NCI-H2196 (cell line): Measurements from ENCODE around the gene SFXN5.
"Not testable (repeated sequence)": the region's sequence is repeated elsewhere in the genome, so short reads cannot be mapped to it uniquely, and the experiment has no call there.

ENCODE experiments used
- DNase-seq: peaks from one replicate; lab custom pipeline; 2025; ENCODE audit not compliant: unreplicated experiment; lab: John Stamatoyannopoulos, UW

The SFXN5 gene, protein sequence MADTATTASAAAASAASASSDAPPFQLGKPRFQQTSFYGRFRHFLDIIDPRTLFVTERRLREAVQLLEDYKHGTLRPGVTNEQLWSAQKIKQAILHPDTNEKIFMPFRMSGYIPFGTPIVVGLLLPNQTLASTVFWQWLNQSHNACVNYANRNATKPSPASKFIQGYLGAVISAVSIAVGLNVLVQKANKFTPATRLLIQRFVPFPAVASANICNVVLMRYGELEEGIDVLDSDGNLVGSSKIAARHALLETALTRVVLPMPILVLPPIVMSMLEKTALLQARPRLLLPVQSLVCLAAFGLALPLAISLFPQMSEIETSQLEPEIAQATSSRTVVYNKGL

DNA sequence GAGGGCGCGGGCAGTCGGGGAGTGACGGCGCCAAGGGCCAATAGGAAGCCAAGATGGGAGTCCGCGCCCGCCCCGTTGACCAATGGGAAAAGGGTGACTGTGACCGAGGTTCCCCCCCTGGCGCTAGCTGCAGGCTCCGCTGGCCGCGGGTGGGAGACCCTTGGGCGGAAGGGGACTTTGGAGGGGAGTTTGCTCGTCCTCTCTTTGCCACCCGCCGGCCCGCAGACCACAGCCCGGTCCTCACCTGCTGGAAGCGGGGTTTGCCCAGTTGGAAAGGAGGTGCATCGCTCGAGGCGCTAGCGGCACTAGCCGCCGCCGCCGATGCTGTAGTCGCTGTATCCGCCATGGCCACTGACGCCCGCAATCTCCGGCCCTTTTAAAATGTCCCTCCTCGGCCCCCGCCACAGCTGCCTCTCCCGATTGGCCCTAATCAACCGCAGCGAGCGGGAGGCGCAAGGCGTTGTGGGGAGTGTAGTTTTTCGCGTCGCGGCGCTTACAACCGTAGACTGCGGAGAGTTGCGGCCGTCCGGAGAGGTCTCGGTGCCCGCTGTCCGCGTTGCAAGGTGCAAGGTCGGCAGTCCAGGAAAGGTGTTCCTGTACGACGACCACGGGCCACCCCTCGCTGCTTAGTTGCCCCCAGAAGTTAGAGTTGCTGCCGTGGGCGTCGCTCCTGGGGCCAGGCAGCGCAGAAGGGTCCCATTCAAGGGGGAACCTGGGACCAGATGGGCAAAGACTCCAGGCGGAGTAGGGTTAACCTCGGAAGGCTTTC is at the start of gene SFXN5:
Gene SFXN5, minus strand, starts transcription at position 353 of the 769 bp plus-strand sequence. Its CDS starts 7 bp downstream, at position 346.
- peak; percentile 77 for DNase-seq

- not testable (repeated sequence) for DNase-seq
Measured at GRCh38 chr2:73119611-73120239, 48.2 kb upstream of the SFXN5 start.

DNA sequence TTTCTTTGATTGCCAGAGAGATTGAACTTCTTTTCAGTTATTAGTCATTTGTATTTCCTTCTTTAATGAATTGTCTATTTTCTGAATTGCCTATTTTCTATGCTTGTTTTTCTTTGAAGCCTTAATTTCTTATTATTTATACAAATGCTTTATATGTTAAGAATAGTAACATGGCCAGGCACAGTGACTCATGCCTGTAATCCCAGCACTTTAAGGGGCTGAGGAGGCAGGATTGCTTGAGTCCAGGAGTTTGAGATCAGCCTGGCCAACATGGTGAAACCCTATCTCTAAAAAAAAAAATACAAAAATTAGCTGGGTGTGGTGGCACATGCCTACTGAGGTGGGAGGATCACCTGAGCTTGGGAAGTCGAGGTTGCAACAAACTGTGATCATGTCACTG is 45.9 kb upstream of the SFXN5 start:
- DNase-seq = no peak

- no peak for DNase-seq
Measured at GRCh38 chr2:73116182-73116960, 44.9 kb upstream of the SFXN5 start.

- DNase-seq = no peak
Measured at GRCh38 chr2:73114273-73114867, 42.9 kb upstream of the SFXN5 start.

- DNase-seq = peak; percentile 50
Measured at GRCh38 chr2:73112913-73113854, 41.7 kb upstream of the SFXN5 start, which contains the start of gene RAB11FIP5. TSS of gene RAB11FIP5 (minus strand) at chr2:73112948. CDS start at chr2:73112777, 171 bp downstream.

GRCh38 chr2:73112026-73112912 is 40.8 kb upstream of the SFXN5 start:
- no peak for DNase-seq

DNA sequence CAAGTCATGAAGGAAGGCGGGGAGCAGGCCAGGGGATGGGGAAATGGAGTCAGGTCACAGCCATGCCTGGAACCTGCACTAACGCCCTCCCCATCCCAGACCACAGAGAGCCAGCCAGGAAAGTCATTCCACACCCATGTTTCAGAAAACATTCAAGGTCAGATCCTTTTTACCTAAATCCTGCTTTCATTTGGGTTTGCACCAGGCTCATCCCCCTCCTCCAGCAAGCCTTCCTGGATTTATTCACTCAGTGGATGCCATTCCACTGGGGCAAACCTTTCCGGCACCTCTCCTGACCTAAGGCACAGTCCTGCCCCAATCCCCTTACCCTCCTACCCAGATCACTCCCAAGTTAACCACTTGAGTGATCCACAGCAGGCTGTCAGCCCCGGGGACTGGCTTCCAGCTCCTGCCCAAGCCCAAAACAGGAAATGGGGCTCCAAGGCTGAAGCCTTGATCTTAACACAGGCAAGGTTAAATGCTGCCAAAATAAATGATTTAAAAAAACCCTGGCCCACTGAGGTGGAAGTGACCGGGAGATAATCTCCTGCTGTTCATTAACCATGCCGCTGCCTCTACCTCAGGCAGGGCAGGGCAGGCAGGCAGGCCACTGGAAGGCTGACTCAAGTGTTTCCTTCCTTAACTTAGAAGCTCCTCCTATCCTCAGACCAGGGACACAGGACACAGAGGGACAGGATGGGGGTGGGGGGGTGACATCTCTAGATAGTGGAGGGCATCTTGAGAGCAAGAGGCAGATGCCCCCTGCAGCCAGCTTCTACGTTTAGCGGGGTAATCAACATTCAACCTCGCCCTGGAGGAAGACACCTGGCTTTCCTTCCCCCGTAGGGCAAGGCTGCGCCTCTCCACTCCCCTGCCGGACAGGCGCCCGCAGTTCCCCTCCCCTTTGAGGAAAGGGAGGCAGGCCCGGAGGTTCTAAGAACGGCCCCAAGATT is 39.8 kb upstream of the SFXN5 start:
- no peak for DNase-seq

DNA sequence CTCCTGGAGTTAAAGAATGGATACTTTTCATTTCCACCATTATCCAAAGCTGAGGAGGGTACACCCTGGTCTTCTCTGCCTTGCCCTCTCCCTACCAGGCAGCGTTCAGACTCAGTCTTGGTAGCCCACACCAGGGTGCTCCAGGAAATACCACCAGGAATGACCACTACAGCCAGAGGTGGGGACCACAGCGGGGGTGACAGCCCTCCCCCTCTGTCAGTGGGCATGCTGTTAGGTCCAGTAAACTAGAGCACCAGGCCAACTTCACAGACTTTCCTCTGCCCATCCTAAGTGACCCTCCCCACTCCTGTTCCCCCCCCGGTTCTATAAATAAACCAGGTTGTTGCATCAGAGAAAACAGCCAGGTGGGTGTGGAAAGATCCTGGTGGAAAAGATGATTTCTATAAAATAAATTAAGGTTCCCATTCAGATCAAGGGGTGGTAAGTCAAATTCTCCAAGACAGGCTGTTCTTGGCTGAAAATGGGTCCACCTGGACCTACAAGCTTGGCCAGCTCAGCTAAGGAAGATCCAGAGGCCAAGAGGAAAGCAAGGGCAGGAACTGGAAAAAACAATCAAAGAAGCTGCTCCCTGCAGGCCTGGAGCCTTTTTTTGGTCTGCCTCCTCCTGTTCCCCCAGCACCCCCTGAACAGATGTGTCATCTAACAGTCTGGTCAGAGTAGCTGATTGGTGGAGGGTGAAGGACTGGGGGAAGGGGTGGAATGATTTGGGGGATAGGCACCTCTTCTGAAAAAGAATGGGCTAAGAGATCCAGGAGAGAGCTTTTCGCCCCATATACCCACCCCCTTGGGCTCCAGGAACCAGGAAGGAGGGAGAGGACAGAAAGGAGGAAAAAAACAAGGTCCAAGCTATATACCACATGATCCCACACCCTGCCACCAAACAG is 38.9 kb upstream of the SFXN5 start:
- no peak for DNase-seq

- DNase-seq = no peak
Measured at GRCh38 chr2:73109431-73110167, 38.1 kb upstream of the SFXN5 start.

DNA sequence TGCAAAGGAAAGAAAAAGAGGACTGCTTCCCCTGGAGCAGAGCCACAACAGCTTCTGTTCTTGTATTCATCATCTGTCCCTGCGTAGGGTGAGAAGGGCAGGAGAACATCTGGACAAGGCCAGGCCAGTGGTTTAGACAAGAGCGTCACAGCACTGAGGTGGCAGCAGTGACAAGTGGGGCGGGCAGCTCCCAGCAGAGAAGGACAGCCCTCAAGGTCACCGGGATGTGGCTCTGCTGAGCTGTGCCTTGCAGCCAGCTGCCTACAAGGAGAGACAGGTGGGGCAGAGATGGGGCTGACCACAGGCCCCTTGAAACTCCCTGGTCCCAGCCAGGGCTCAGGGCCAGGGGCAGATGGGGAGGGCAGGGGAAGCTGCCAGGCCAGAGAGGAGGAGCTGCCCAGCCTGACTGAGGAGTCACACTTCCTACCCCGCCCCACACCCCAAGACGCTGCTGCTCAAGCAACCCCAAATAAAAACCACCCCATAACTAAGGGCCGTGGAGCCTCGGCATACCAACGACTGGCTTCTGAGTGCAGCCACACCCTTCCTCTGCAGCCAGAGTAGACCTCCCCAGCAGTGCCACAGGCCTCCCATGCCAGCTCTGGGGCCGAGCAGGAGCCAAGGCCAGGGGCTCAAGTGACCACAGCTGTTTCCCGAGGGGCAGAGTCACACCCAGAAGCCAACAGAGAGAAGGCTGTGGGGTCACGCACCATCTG is 35.9 kb upstream of the SFXN5 start:
- no peak for DNase-seq

GRCh38 chr2:73106791-73107190 is 35.3 kb upstream of the SFXN5 start:
- no peak for DNase-seq

DNA sequence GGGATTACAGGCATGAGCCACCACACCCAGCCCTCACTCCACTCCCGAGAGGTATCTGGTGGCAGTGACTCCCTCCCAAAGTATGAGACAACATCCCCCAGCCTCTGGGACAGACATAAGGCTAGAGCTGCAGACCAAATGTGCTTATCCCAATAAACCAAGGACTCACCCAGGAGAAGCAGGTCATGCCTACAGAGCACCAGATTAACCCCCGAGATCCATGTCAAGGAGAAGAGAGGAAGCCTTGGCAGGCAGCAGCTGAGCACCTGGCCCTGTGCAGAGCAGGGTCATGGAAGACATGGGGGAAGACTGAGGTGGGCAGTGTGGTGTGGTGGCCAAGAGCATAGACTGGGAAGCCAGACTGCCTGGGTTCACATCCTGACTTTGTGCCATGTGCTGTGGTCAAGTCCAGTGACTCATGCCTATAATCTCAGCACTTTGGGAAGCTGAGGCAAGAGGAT is 34.0 kb upstream of the SFXN5 start:
- DNase-seq = no peak

DNA sequence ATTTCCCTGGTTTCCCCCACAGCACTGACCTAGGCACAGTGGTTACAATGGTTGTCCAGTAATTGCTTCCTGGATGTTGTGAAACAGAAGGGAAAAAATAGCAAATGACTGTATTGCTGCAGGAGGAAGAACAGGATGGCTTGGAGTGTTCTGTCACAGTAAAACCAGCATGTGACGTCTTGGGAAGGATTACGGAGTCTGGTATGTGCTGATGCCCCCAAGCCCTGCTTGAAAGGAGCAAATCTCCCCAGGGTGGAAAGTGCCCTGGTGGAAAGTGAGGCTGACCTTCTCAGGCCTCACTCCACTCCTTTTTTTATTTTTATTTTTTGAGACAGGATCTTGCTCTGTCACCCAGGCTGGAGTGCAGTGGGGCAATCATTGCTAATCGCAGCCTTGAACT is 33.4 kb upstream of the SFXN5 start:
- no peak for DNase-seq

DNA sequence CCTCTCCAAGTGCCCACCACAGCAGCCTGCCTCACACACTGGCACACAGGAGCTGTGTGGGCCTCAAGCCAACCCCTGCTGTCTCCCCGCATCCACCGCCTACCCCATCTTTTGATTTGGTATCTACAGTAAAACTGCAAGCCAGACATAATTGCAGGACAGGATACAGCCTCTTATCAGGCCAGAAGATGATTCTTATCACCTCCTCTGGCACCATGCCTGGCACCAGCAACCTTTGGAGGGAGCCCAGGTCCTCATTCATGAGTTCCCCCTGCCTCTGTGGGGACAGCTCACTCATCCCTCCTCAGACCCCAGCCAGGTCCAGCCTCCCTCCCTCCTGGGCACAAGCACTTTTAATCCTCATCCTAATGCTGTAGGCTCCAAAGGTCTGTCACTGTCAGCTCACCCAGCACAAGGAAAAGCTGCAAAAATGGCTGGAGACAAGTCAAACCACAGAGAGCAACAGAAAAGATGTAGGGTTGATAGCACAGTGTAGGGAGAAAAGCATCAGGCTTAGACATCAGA is 31.6 kb upstream of the SFXN5 start:
- DNase-seq = peak; percentile 50
